Measurements from ENCODE around the gene ITGA8.
A peak's percentile ranks its signal among the peaks of the same experiment; 100 is the strongest.

ITGA8 gene

GRCh38 chr10:15487376-15487775, 232.3 kb downstream of the ITGA8 start:
- Histone ChIP-seq H3K27ac (peak overlapping the region; percentile 50 to 74), H3K36me3 (no peaks in the 10 kb centered on the region), H3K9me3 (no peaks in the 10 kb centered on the region), H3K4me1 (peaks cover 0 to 62% (median 20%) of the 10 kb centered on the region in 4 donors), H3K4me3 (no peak overlapping the region), H3K27me3 (no peaks in the 10 kb centered on the region)
- no peak for DNase-seq
- intact Hi-C loops (cut with DNase I; ENCODE audit: low total_unique reads), result no loop called here
- no peak for TF ChIP-seq CTCF (IDR thresholded peaks at IDR 0.05)

GRCh38 chr10:15486404-15486803, 233.3 kb downstream of the ITGA8 start:
- intact Hi-C loops (cut with DNase I; ENCODE audit: low total_unique reads), result no loop called here
- H3K27ac ChIP-seq, result peak overlapping the region; percentile 50 to 74
- no peak overlapping the region for H3K4me3 ChIP-seq
- no peak for TF ChIP-seq CTCF (IDR thresholded peaks at IDR 0.05)
- no peaks in the 10 kb centered on the region for H3K9me3 ChIP-seq
- no peaks in the 10 kb centered on the region for H3K36me3 ChIP-seq
- H3K4me1 ChIP-seq, result peaks cover 0 to 67% (median 21%) of the 10 kb centered on the region in 4 donors
- no peaks in the 10 kb centered on the region for H3K27me3 ChIP-seq
- DNase-seq, result no peak

- H3K27ac ChIP-seq, result peak overlapping the region; percentile 74 to 79
- H3K4me3 ChIP-seq, result no peak overlapping the region
- H3K4me1 ChIP-seq, result peaks cover 0 to 62% (median 21%) of the 10 kb centered on the region in 4 donors
- intact Hi-C loops (cut with DNase I; ENCODE audit: low total_unique reads), result no loop called here
- peak; percentile 81 to 83 for DNase-seq
- TF ChIP-seq CTCF (IDR thresholded peaks at IDR 0.05), result no peak
- no peaks in the 10 kb centered on the region for H3K36me3 ChIP-seq
- no peaks in the 10 kb centered on the region for H3K9me3 ChIP-seq
- H3K27me3 ChIP-seq, result no peaks in the 10 kb centered on the region
Observed at GRCh38 chr10:15485684-15486316, 233.9 kb downstream of the ITGA8 start.

GRCh38 chr10:15485027-15485426, 234.7 kb downstream of the ITGA8 start:
- no peaks in the 10 kb centered on the region for H3K36me3 ChIP-seq
- peak overlapping the region; percentile 74 to 79 for H3K27ac ChIP-seq
- intact Hi-C loops (cut with DNase I; ENCODE audit: low total_unique reads), result no loop called here
- no peaks in the 10 kb centered on the region for H3K9me3 ChIP-seq
- H3K4me3 ChIP-seq, result no peak overlapping the region
- no peaks in the 10 kb centered on the region for H3K27me3 ChIP-seq
- no peak for TF ChIP-seq CTCF (IDR thresholded peaks at IDR 0.05)
- H3K4me1 ChIP-seq, result peaks cover 0 to 62% (median 21%) of the 10 kb centered on the region in 4 donors
- DNase-seq, result no peak

GRCh38 chr10:15484128-15484527, 235.6 kb downstream of the ITGA8 start:
- Histone ChIP-seq H3K9me3 (no peaks in the 10 kb centered on the region), H3K27me3 (no peaks in the 10 kb centered on the region), H3K36me3 (no peaks in the 10 kb centered on the region), H3K4me3 (no peak overlapping the region), H3K4me1 (peaks cover 0 to 62% (median 21%) of the 10 kb centered on the region in 4 donors), H3K27ac (peak overlapping the region; percentile 50 to 54)
- TF ChIP-seq CTCF (IDR thresholded peaks at IDR 0.05), result no peak
- no peak for DNase-seq
- intact Hi-C loops (cut with DNase I; ENCODE audit: low total_unique reads), result no loop called here
